ENCODE results near the gene ZBTB7A.

GRCh38 chr19:4082172-4082571, 15.5 kb upstream of the ZBTB7A start:
- no peak for TF ChIP-seq GATA2 (IDR thresholded peaks at IDR 0.05; ENCODE audit: low read depth, low read length)
- no peak for TF ChIP-seq GATA3 (IDR thresholded peaks at IDR 0.05; ENCODE audit: low read depth, low read length)

Data from SH-SY5Y (cell line).